Ovary (tissue), 3 donors: ENCODE data around the gene RMDN3.

Experiments
- EP300 ChIP-seq: sonication (generic); formaldehyde crosslinking; IDR thresholded peaks from one replicate; pipeline ENCODE4 v1.6.1; 2017; ENCODE audit warnings: antibody characterized with exemption
- POLR2A ChIP-seq: fragments of 450-650 bp; IDR thresholded peaks from one replicate; pipeline ENCODE4 v1.6.1; 2017; ENCODE audit warnings: antibody characterized with exemption, mild to moderate bottlenecking, moderate library complexity
- TF ChIP-seq, protein P1 (sequence below), 3 donors: fragments of 450-650 bp in 2 of 3; fragments of 200-600 bp in 1 of 3; IDR thresholded peaks; one replicate each; pipeline versions ENCODE4 v1.5.1 to v1.8.0; 2016 to 2022; ENCODE audit warnings: antibody characterized with exemption in 3 of 3, mild to moderate bottlenecking in 1 of 3
- donor health status: DM: no; HTN: no; CAD: no.

DNA sequence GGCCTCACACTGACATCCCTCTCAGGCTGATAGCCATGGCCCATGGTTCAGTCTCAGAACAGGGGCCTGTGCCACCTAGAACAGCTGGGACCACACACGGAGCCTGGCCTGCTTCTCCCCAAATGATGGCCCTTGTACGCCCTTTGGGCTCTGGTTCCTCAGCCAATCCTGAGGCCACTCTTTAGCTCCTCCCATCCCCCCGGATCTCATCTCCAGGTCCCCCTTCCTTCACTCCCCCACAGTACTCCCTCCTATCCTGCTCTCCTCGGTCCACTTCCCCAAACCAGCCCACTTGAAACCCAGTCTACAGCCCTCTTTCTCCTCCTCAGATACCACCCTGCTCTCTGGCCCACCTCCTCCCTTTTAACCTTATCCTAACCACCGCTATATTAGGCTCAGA, 34.1 kb upstream of the RMDN3 start:
- TF ChIP-seq, protein P1, sequence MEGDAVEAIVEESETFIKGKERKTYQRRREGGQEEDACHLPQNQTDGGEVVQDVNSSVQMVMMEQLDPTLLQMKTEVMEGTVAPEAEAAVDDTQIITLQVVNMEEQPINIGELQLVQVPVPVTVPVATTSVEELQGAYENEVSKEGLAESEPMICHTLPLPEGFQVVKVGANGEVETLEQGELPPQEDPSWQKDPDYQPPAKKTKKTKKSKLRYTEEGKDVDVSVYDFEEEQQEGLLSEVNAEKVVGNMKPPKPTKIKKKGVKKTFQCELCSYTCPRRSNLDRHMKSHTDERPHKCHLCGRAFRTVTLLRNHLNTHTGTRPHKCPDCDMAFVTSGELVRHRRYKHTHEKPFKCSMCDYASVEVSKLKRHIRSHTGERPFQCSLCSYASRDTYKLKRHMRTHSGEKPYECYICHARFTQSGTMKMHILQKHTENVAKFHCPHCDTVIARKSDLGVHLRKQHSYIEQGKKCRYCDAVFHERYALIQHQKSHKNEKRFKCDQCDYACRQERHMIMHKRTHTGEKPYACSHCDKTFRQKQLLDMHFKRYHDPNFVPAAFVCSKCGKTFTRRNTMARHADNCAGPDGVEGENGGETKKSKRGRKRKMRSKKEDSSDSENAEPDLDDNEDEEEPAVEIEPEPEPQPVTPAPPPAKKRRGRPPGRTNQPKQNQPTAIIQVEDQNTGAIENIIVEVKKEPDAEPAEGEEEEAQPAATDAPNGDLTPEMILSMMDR (IDR thresholded peaks at IDR 0.05) = no peak
- no peak for TF ChIP-seq POLR2A
- no peak for TF ChIP-seq EP300
